Retinal pigment epithelial cell (primary cell): Measurements from ENCODE around the gene MYH10.

Experiments
- DNase-seq: peaks from one replicate; pipeline ENCODE4 v3.0.0-alpha.2; 2010; ENCODE audit warnings: low read depth
- H3K4me3 ChIP-seq: 2 replicates; pipeline ENCODE4 v1.5.1; 2011; ENCODE audit warnings: mild to moderate bottlenecking, low read length, control low read depth, moderate library complexity
- CTCF ChIP-seq: conservative IDR thresholded peaks from 2 replicates; pipeline ENCODE4 v1.5.1; 2011; ENCODE audit warnings: low read depth, low read length, control low read depth, inconsistent platforms

MYH10 gene

GRCh38 chr17:8580952-8581658 is 49.4 kb downstream of the MYH10 start:
- no peak overlapping the region for H3K4me3 ChIP-seq
- no peak for DNase-seq
- TF ChIP-seq CTCF: no peak

- TF ChIP-seq CTCF: no peak
- no peak overlapping the region for H3K4me3 ChIP-seq
- DNase-seq: no peak
Observed at GRCh38 chr17:8577868-8578267, 52.7 kb downstream of the MYH10 start.

- TF ChIP-seq CTCF: no peak
- H3K4me3 ChIP-seq: no peak overlapping the region
- DNase-seq: no peak
Observed at GRCh38 chr17:8576559-8577294, 53.8 kb downstream of the MYH10 start.

GRCh38 chr17:8574687-8575086 is 55.8 kb downstream of the MYH10 start:
- no peak overlapping the region for H3K4me3 ChIP-seq
- peak; percentile 32 for TF ChIP-seq CTCF
- DNase-seq: no peak

- H3K4me3 ChIP-seq: no peak overlapping the region
- peak; percentile 21 for TF ChIP-seq CTCF
- no peak for DNase-seq
Observed at GRCh38 chr17:8572764-8573163, 57.8 kb downstream of the MYH10 start.

- no peak for TF ChIP-seq CTCF
- H3K4me3 ChIP-seq: no peak overlapping the region
- no peak for DNase-seq
Observed at GRCh38 chr17:8563981-8564602, 66.4 kb downstream of the MYH10 start.
